ENCODE measurements around the gene BRF1.

DNA sequence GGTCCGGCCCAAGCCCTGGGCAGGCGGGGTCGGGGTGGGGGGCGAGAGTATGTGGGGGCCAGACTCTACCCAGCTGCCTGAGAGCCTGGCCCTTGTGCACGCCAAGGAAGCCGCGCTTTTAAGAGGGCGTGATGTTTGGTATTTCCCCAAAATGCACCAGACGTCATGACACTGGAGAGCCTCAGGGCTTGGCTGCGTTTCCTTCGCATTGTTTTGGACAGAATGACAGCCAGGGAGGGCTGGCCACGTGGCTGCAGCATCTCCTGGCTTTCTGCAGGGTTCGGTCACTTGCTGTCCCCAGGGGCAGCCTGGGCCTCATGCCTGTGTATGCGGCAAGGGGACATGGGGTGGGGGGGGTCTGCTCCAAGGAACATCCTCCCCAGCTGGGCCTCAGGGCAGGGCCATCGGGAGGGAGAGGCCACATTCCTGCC lies 103.6 kb downstream of the BRF1 start:
- no peak for TF ChIP-seq POLR2A (IDR thresholded peaks at IDR 0.05)
- TF ChIP-seq, protein P1, sequence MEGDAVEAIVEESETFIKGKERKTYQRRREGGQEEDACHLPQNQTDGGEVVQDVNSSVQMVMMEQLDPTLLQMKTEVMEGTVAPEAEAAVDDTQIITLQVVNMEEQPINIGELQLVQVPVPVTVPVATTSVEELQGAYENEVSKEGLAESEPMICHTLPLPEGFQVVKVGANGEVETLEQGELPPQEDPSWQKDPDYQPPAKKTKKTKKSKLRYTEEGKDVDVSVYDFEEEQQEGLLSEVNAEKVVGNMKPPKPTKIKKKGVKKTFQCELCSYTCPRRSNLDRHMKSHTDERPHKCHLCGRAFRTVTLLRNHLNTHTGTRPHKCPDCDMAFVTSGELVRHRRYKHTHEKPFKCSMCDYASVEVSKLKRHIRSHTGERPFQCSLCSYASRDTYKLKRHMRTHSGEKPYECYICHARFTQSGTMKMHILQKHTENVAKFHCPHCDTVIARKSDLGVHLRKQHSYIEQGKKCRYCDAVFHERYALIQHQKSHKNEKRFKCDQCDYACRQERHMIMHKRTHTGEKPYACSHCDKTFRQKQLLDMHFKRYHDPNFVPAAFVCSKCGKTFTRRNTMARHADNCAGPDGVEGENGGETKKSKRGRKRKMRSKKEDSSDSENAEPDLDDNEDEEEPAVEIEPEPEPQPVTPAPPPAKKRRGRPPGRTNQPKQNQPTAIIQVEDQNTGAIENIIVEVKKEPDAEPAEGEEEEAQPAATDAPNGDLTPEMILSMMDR (IDR thresholded peaks at IDR 0.05), result no peak

Measured in testis (tissue), 2 donors.